Brain microvascular endothelial cell (primary cell): Measurements from ENCODE around the gene MRNIP.

Experiments used
- DNase-seq: peaks from one replicate; pipeline ENCODE4 v3.0.0-alpha.2; 2020
- H3K27ac ChIP-seq: fragments of 250-450 bp; sonication (Bioruptor Pico); 2 replicates; pipeline ENCODE4 v1.5.1; 2020; ENCODE audit warnings: mild to moderate bottlenecking, moderate library complexity
- H3K27me3 ChIP-seq: fragments of 250-450 bp; sonication (Bioruptor Pico); replicated peaks from 2 replicates; pipeline ENCODE4 v1.5.1; 2020; ENCODE audit warnings: mild to moderate bottlenecking
- H3K36me3 ChIP-seq: fragments of 250-450 bp; sonication (Bioruptor Pico); replicated peaks from 2 replicates; pipeline ENCODE4 v1.5.1; 2020; ENCODE audit warnings: mild to moderate bottlenecking
- H3K4me3 ChIP-seq: 2 replicates; pipeline ENCODE4 v1.5.1; 2011; ENCODE audit warnings: low read depth, mild to moderate bottlenecking, control low read depth, low read length, moderate library complexity
- CTCF ChIP-seq: IDR thresholded peaks from 2 replicates; pipeline ENCODE4 v1.5.1; 2011; ENCODE audit warnings: low read depth, mild to moderate bottlenecking, moderate library complexity, low read length, control low read depth, inconsistent platforms; ENCODE audit errors: missing control alignments
- in situ Hi-C: cut with HindIII; loops from 2 replicates; pipeline ENCODE4 v1.10.0; 2017; ENCODE audit warnings: low sequenced_read_pairs, low pct_ligation_motif_present

The MRNIP gene

GRCh38 chr5:179867079-179867465, 8.5 kb upstream of the MRNIP start:
- in situ Hi-C loops, result no loop called here
- no peak overlapping the region for H3K27ac ChIP-seq
- TF ChIP-seq CTCF, result no peak

GRCh38 chr5:179866241-179867078, 7.8 kb upstream of the MRNIP start:
- peaks cover 60% of the 10 kb centered on the region for H3K36me3 ChIP-seq
- TF ChIP-seq CTCF, result peak; percentile 17

More at GRCh38 chr5:179867079-179867465, 8.5 kb upstream of the MRNIP start:
- no peak for DNase-seq
- Histone ChIP-seq H3K4me3 (no peak overlapping the region), H3K27me3 (no peaks in the 10 kb centered on the region), H3K36me3 (peaks cover 60% of the 10 kb centered on the region)

GRCh38 chr5:179865491-179866240, 7.0 kb upstream of the MRNIP start:
- Histone ChIP-seq H3K27me3 (no peaks in the 10 kb centered on the region), H3K27ac (no peak overlapping the region), H3K4me3 (no peak overlapping the region), H3K36me3 (peaks cover 53% of the 10 kb centered on the region)
- in situ Hi-C loops, result no loop called here
- DNase-seq, result no peak
- no peak for TF ChIP-seq CTCF

More at GRCh38 chr5:179866241-179867078, 7.8 kb upstream of the MRNIP start:
- Histone ChIP-seq H3K27ac (no peak overlapping the region), H3K27me3 (no peaks in the 10 kb centered on the region), H3K4me3 (no peak overlapping the region)
- in situ Hi-C loops, result no loop called here
- DNase-seq, result no peak

- in situ Hi-C loops, result no loop called here
- no peak for TF ChIP-seq CTCF
- DNase-seq, result no peak
- peaks cover 43% of the 10 kb centered on the region for H3K36me3 ChIP-seq
- no peak overlapping the region for H3K4me3 ChIP-seq
- H3K27ac ChIP-seq, result no peak overlapping the region
- H3K27me3 ChIP-seq, result no peaks in the 10 kb centered on the region
Observed at GRCh38 chr5:179864686-179865085, 6.1 kb upstream of the MRNIP start.

GRCh38 chr5:179863449-179864085, 5.0 kb upstream of the MRNIP start:
- no peak for TF ChIP-seq CTCF
- no peak overlapping the region for H3K27ac ChIP-seq
- in situ Hi-C loops, result no loop called here
- H3K27me3 ChIP-seq, result no peaks in the 10 kb centered on the region
- H3K36me3 ChIP-seq, result peaks cover 37% of the 10 kb centered on the region
- no peak overlapping the region for H3K4me3 ChIP-seq
- no peak for DNase-seq
